HG02973 (cell line): ENCODE data around the gene GNRH2.
"Not testable (repeated sequence)": the region's sequence is repeated elsewhere in the genome, so short reads cannot be mapped to it uniquely, and the experiment has no call there.

ENCODE experiments used
- ATAC-seq: cut with Tn5 transposase; IDR thresholded peaks from one replicate; pipeline ENCODE4 v1.9.1; 2021; ENCODE audit warnings: moderate library complexity; ENCODE audit not compliant: unreplicated experiment

The GNRH2 gene

GRCh38 chr20:3072530-3073250 lies 29.3 kb downstream of the GNRH2 start:
- ATAC-seq, result no peak

GRCh38 chr20:3073251-3073643 lies 29.8 kb downstream of the GNRH2 start:
- not testable (repeated sequence) for ATAC-seq

- no peak for ATAC-seq
Measured at GRCh38 chr20:3074812-3075211, 31.4 kb downstream of the GNRH2 start.

GRCh38 chr20:3075315-3075714 lies 31.9 kb downstream of the GNRH2 start:
- not testable (repeated sequence) for ATAC-seq

- no peak for ATAC-seq
Measured at GRCh38 chr20:3077618-3078134, 34.3 kb downstream of the GNRH2 start.

- no peak for ATAC-seq
Measured at GRCh38 chr20:3080939-3081388, 37.5 kb downstream of the GNRH2 start.

GRCh38 chr20:3081641-3082040 lies 38.2 kb downstream of the GNRH2 start:
- ATAC-seq, result no peak

GRCh38 chr20:3082306-3082951 lies 39.0 kb downstream of the GNRH2 start:
- ATAC-seq, result no peak

GRCh38 chr20:3082955-3083952 lies 39.8 kb downstream of the GNRH2 start:
- no peak for ATAC-seq

GRCh38 chr20:3084283-3084985 lies 41.0 kb downstream of the GNRH2 start, which contains the start of gene AVP:
AVP (minus strand) TSS chr20:3084724; CDS start chr20:3084674, 50 bp downstream.
- no peak for ATAC-seq

- no peak for ATAC-seq
Measured at GRCh38 chr20:3084986-3085360, 41.6 kb downstream of the GNRH2 start.

- no peak for ATAC-seq
Measured at GRCh38 chr20:3085571-3086072, 42.2 kb downstream of the GNRH2 start.

- ATAC-seq, result no peak
Measured at GRCh38 chr20:3088031-3088430, 44.6 kb downstream of the GNRH2 start.

- ATAC-seq, result no peak
Measured at GRCh38 chr20:3090565-3090964, 47.1 kb downstream of the GNRH2 start.

- no peak for ATAC-seq
Measured at GRCh38 chr20:3092611-3093379, 49.4 kb downstream of the GNRH2 start.

- no peak for ATAC-seq
Measured at GRCh38 chr20:3093861-3094361, 50.5 kb downstream of the GNRH2 start.

GRCh38 chr20:3094848-3095629 lies 51.6 kb downstream of the GNRH2 start:
- no peak for ATAC-seq
